Lung microvascular endothelial cell (primary cell): ENCODE results near the gene IL18R1. TPM values are rescaled to one million over a fixed set of nuclear protein-coding genes. Genes with fewer than 3 reads are reported as not detected.

Source experiments
- DNase-seq, 2 donors: peaks; one replicate each; pipeline versions ENCODE4 v3.0.0 to v3.0.0-alpha.2; 2010; ENCODE audit warnings: low read depth in 2 of 2
- total RNA-seq: library from RNA; depleted of rRNA; stranded (reverse); fragments of >200 nt; gene quantifications from 2 replicates; pipeline ENCODE4 v1.2.1, GENCODE V29; 2014

IL18R1 gene
- total RNA-seq, 1 donor from 2014 or later, result 0.20 TPM

- DNase-seq, result no peak
Measured at GRCh38 chr2:102387763-102388546, 32.4 kb downstream of the IL18R1 start.

- no peak for DNase-seq
Measured at GRCh38 chr2:102391565-102391964, 36.0 kb downstream of the IL18R1 start.

- no peak for DNase-seq
Measured at GRCh38 chr2:102392096-102392495, 36.5 kb downstream of the IL18R1 start.

- no peak for DNase-seq
Measured at GRCh38 chr2:102392942-102393341, 37.3 kb downstream of the IL18R1 start.

- DNase-seq, result no peak
Measured at GRCh38 chr2:102396012-102396411, 40.4 kb downstream of the IL18R1 start.

- no peak for DNase-seq
Measured at GRCh38 chr2:102397209-102397608, 41.6 kb downstream of the IL18R1 start.

GRCh38 chr2:102399499-102400141, 44.0 kb downstream of the IL18R1 start:
- DNase-seq, result no peak

GRCh38 chr2:102401456-102401855, 45.9 kb downstream of the IL18R1 start:
- no peak for DNase-seq

- DNase-seq, result no peak
Measured at GRCh38 chr2:102401865-102402264, 46.3 kb downstream of the IL18R1 start.

GRCh38 chr2:102410952-102411351, 55.4 kb downstream of the IL18R1 start:
- no peak for DNase-seq

GRCh38 chr2:102412199-102412598, 56.6 kb downstream of the IL18R1 start:
- no peak for DNase-seq

- DNase-seq, result no peak
Measured at GRCh38 chr2:102417946-102418345, 62.4 kb downstream of the IL18R1 start.

- no peak for DNase-seq
Measured at GRCh38 chr2:102418421-102418961, 62.9 kb downstream of the IL18R1 start.

GRCh38 chr2:102420290-102420689, 64.7 kb downstream of the IL18R1 start:
- DNase-seq, result no peak

- no peak for DNase-seq
Measured at GRCh38 chr2:102421890-102422759, 66.5 kb downstream of the IL18R1 start.

- no peak for DNase-seq
Measured at GRCh38 chr2:102422910-102423309, 67.3 kb downstream of the IL18R1 start, which contains the start of gene IL18RAP. IL18RAP (plus strand) TSS chr2:102423160; CDS start chr2:102423278, 118 bp downstream.

- no peak for DNase-seq
Measured at GRCh38 chr2:102423368-102423767, 67.8 kb downstream of the IL18R1 start.

- DNase-seq, result no peak
Measured at GRCh38 chr2:102424754-102425153, 69.2 kb downstream of the IL18R1 start.

GRCh38 chr2:102425441-102426132, 70.0 kb downstream of the IL18R1 start:
- no peak for DNase-seq

- DNase-seq, result no peak
Measured at GRCh38 chr2:102427249-102427648, 71.7 kb downstream of the IL18R1 start.

- no peak for DNase-seq
Measured at GRCh38 chr2:102428573-102428972, 73.0 kb downstream of the IL18R1 start.
